HuH-7.5 (cell line): ENCODE data around the gene SCARB2.

Experiments used
- DNase-seq: peaks from one replicate; pipeline ENCODE4 v3.0.0; 2011; ENCODE audit warnings: low spot score

SCARB2 gene

GRCh38 chr4:76198411-76199237 is 15.0 kb downstream of the SCARB2 start:
- DNase-seq: no peak

GRCh38 chr4:76197971-76198410 is 15.6 kb downstream of the SCARB2 start:
- no peak for DNase-seq

- DNase-seq: no peak
These were observed 16.4 kb downstream of the SCARB2 start for GRCh38 chr4:76197031-76197743.

- no peak for DNase-seq
These were observed 17.2 kb downstream of the SCARB2 start for GRCh38 chr4:76196376-76196775.

- no peak for DNase-seq
These were observed 18.3 kb downstream of the SCARB2 start for GRCh38 chr4:76195326-76195725.

- no peak for DNase-seq
These were observed 19.3 kb downstream of the SCARB2 start for GRCh38 chr4:76194325-76194724.

- DNase-seq: no peak
These were observed 21.4 kb downstream of the SCARB2 start for GRCh38 chr4:76192236-76192635.

- no peak for DNase-seq
These were observed 25.1 kb downstream of the SCARB2 start for GRCh38 chr4:76188557-76188956.

GRCh38 chr4:76188149-76188548 is 25.5 kb downstream of the SCARB2 start:
- no peak for DNase-seq

GRCh38 chr4:76187152-76187551 is 26.5 kb downstream of the SCARB2 start:
- DNase-seq: no peak

GRCh38 chr4:76182463-76182862 is 31.2 kb downstream of the SCARB2 start:
- no peak for DNase-seq

- DNase-seq: peak; percentile 43
These were observed 34.0 kb downstream of the SCARB2 start for GRCh38 chr4:76179398-76180318.

GRCh38 chr4:76178296-76178695 is 35.3 kb downstream of the SCARB2 start:
- DNase-seq: no peak

GRCh38 chr4:76177709-76178108 is 35.9 kb downstream of the SCARB2 start:
- no peak for DNase-seq

- no peak for DNase-seq
These were observed 38.3 kb downstream of the SCARB2 start for GRCh38 chr4:76175336-76175735.

- no peak for DNase-seq
These were observed 39.4 kb downstream of the SCARB2 start for GRCh38 chr4:76174216-76174615.

GRCh38 chr4:76168688-76169087 is 44.9 kb downstream of the SCARB2 start:
- DNase-seq: no peak

GRCh38 chr4:76166480-76166879 is 47.1 kb downstream of the SCARB2 start:
- no peak for DNase-seq

- DNase-seq: no peak
These were observed 53.3 kb downstream of the SCARB2 start for GRCh38 chr4:76160355-76160754.

GRCh38 chr4:76156635-76157034 is 57.0 kb downstream of the SCARB2 start:
- DNase-seq: no peak

GRCh38 chr4:76155979-76156378 is 57.6 kb downstream of the SCARB2 start:
- no peak for DNase-seq

- no peak for DNase-seq
These were observed 60.3 kb downstream of the SCARB2 start for GRCh38 chr4:76153356-76153755.
